Stromal cell of bone marrow (primary cell): ENCODE measurements around the gene SRRM1.

Source experiments
- DNase-seq: peaks from one replicate; pipeline ENCODE4 v3.0.0-alpha.2; 2012; ENCODE audit warnings: low read depth

The SRRM1 gene, protein sequence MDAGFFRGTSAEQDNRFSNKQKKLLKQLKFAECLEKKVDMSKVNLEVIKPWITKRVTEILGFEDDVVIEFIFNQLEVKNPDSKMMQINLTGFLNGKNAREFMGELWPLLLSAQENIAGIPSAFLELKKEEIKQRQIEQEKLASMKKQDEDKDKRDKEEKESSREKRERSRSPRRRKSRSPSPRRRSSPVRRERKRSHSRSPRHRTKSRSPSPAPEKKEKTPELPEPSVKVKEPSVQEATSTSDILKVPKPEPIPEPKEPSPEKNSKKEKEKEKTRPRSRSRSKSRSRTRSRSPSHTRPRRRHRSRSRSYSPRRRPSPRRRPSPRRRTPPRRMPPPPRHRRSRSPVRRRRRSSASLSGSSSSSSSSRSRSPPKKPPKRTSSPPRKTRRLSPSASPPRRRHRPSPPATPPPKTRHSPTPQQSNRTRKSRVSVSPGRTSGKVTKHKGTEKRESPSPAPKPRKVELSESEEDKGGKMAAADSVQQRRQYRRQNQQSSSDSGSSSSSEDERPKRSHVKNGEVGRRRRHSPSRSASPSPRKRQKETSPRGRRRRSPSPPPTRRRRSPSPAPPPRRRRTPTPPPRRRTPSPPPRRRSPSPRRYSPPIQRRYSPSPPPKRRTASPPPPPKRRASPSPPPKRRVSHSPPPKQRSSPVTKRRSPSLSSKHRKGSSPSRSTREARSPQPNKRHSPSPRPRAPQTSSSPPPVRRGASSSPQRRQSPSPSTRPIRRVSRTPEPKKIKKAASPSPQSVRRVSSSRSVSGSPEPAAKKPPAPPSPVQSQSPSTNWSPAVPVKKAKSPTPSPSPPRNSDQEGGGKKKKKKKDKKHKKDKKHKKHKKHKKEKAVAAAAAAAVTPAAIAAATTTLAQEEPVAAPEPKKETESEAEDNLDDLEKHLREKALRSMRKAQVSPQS

GRCh38 chr1:24642481-24643362 is at the start of gene SRRM1:
SRRM1 (plus strand) TSS chr1:24643302; CDS start chr1:24643327, 25 bp downstream.
- peak; percentile 100 for DNase-seq

DNA sequence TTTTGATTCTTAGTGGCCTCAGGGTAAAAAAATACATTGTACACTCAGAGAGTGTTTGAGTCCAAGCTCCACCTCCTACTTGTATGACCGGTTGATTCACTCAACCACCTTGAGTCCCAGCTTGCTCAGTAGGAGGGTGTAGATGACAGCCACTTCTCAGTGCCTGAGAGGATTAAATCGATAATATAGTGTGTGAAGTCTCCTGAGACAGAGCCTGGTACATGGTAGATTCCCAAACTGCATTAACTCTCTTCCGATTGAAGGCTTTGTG is 48.8 kb upstream of the SRRM1 start:
- DNase-seq = no peak

DNA sequence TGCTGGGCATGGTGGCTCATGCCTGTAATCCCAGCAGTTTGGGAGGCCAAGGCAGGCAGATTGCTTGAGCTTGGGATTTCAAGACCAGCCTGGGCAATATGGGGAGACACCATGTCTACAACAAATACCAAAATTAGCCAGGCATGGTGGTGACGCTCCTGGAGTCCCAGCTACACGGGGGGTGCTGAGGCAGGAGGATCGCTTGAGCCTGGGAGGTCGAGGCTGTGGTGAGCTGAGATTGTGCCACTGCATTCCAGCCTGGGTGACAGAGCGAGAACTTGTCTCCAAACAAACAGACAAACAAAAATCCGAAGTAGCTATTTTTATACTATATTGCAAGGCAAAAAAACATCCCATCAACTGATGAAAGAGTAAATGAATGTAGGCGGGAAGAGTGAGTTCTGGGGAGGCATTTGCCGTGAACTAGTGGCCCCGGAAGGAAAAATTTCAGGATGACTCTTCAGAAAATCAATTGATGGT is 46.7 kb upstream of the SRRM1 start:
- DNase-seq = no peak

GRCh38 chr1:24599265-24599664 is 43.8 kb upstream of the SRRM1 start:
- DNase-seq = no peak

DNA sequence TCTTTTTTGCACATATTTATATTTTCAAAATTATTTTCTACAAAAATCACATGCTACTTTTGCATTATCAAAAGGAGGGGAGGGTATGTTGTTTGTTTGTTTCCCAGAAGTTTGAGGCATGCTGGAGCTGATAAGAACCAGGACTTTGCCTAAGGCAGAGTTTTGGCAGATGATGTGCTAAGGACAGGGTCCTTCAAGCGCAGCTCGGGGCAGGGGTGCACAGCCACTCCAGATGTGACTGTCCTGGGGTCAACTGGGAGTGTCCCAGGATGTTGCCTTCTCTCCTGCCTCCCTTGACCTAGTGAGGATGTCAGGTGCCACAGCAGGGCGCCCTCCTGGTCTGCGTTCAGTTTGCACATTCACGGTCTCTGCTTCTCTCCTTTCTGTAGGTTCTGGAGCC is 42.6 kb upstream of the SRRM1 start:
- DNase-seq = no peak

DNA sequence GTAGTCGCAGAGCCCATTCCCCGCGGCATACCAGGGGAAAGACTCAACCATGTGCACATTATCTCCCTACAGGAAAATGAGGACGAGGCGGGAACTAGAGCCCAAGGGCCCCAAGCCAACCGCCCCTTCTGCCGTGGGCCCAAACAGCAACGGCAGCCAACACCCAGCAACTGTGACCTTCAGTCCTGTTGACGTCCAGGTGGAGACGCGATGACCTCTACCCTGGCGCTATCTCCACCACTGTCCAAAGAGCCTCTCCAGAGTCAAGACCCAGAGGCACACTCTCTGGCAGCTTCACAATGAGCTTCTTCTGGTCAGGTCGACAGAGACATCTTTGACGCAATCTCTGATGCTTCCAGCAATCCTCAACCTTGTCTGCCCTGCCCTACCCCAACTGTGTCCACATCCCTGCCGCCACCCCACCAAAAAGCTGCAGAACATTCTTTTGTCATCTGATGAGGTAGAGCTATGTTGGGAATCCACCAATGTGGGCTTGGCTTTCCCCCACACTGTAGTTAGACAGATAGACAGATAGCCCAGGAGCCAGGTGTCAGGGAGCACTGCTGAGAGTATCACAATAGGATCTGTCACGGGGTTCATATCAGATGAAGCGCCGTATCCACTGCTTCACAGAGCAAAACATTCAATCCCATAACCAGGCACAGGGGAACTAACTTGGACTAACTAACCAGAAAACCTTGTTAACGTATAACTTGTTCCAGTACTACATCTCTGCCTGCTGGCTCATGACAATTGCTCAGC is 37.4 kb upstream of the SRRM1 start:
- DNase-seq = no peak

- DNase-seq = no peak
Observed at GRCh38 chr1:24606296-24606605, 36.9 kb upstream of the SRRM1 start.

DNA sequence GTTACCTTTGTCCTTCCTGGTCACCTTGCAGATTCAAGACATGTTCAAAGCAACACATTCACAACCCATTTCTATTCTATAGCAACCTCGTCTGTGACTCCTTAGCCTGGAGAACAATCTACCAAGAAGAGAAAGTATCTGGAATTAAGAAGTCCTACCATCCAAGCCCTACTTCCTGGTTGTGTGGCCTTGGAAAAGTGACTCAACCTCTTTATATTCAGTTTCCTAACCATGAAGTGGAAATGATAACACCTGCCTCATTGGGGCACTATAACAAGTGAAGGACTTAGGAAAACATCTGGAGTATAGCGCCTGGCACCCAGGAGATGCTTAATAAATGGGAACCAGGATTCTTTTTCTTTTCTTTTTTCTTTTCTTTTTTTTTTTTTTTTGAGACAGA is 36.5 kb upstream of the SRRM1 start:
- DNase-seq = no peak

DNA sequence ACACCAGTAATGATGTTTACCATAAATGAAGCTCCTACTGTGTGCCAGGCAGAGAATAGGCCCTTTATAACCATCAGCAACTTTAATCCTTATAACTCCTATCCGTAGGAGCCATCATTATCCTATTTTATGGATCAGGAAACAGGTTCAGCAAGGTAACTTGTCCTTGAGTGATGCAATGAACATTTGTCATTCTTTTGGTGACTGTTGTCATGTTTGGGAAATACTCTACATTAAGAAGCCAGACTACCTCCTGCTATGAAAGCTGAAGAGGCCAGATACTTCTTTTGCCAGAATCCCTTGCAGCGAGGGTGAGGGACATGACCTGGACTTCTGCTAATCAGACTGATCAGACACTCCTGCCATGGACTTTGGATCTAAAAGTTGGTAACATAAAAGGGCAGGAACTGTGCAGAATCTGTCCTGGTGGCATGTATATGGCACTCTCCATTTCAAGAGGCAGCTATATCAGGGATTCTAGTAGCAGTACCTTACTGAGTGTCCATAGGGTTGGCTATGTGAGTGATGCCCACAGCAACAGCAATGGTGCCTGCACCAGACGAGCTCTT is 33.1 kb upstream of the SRRM1 start:
- DNase-seq = no peak

DNA sequence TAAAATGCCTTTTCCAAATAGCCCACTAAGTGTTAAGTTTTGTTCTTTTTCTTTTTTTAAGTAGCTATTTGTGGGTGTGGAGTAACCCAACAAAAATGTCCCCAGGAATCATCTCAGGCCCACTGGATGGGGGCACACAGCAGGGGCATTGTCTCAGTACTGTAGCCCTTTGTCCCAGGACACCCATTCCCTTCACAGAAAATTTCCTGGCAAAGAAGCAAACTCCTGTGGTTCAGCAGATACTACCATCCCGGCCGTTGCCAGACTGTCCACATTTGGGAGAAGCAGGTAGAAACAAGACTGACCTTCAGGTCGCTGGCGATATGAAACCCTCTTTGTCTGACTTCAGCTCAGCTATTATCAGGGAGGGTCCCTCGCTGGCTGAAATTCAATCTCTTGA is 23.7 kb upstream of the SRRM1 start:
- DNase-seq = no peak

DNA sequence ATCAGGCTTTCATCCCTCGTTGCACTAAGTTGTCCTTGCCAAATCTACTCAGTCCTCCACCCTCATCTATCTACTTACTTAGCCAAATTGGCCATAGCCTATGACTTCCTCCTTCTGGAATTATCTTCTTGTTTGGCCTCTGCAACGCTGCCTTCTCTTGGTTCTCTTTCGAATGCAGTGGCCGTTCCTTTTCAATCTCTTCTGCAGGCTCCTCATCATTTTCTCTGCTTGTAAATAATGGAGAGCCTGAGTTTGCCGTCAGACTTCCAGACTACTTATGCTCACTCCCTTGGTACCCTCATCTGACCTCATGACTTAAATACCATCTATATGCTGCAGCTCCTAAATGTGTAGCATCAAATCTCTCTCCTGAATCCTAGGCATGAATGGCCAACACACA is 22.4 kb upstream of the SRRM1 start:
- DNase-seq = no peak

GRCh38 chr1:24621121-24621520 is 22.0 kb upstream of the SRRM1 start:
- no peak for DNase-seq

DNA sequence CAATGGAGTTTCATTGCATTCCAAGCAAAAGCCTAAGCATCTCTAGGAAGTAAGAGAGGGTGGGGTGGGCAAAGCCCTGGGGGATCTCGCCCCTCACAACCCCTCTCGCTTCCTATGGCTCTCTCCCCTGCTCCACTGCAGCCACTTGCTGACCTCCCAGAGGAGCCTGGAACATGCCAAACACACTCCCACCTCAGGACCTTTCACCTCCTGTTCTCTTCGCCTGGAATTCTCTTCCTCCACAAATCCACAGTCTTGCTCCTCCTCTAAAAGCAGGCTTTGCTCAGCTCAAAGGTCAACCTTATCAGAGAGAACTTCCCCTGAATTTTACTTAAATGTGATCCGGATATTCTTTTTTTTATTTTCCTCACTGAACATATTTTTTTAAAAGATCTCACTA is 20.9 kb upstream of the SRRM1 start:
- DNase-seq = no peak

GRCh38 chr1:24632832-24633175 is 10.3 kb upstream of the SRRM1 start:
- no peak for DNase-seq

DNA sequence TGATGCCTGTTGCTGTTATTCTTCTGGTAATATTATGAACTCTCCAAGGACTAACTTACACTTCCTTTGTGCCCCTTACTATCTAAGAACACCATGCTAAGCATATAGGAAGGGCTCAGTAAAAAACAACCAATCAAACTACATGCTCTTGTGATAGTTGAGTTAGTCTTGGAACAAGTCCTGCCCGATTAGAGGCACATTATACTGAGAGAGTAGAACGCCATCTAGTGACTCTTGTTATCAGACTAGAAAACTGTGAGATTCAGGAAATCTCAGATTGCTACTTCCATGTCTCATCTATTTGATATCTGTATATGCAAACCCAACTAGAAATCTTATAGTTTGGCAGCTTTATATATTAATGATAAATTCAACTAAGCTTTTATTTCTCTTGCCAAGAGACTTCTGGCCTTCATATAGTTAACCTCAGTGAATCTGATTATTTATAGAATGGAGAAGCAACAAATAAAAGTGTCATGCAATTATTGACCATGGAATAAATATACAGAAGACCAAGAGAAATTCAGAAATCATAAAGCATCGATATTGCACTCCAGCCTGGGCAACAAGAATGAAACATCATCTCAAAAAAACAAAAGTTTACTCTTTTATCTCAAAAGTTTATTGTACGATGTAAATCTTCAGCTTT is 7.8 kb upstream of the SRRM1 start:
- DNase-seq = peak; percentile 58

DNA sequence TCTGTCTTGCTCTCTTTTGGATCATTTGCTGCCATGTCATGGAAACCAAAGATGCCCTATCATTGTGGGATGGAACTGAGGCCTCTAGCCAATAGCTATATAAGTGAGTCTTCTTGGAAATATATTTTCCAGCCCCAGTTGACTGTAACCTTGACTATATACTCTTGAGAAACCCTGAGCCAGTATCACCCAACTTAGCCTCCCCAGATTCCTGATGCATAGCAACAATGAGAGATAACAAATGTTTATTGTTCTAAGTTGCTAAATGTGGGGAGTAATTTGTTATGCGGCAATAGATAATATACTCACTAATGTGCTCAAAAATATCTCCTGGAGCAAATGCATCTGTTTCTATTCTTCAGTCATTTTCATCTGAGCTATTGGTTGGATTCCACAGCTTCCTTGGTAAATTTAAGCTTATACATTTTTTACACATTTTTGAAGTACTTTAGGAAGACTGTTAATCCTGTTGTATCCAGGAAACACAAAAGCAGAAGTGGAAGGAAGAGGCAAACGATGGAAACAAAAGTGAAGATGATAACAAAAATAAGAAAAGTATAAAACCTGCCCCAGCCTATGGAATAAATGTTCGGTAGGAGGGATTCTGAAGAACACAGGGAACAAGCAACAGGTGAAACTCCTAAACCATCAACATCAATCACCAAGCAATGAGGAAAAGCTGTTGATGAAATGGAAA is 6.3 kb upstream of the SRRM1 start:
- no peak for DNase-seq

- no peak for DNase-seq
Observed at GRCh38 chr1:24639094-24639493, 4.0 kb upstream of the SRRM1 start.

- DNase-seq = no peak
Observed at GRCh38 chr1:24639881-24640280, 3.2 kb upstream of the SRRM1 start.

- DNase-seq = no peak
Observed at GRCh38 chr1:24640288-24640687, 2.8 kb upstream of the SRRM1 start.

DNA sequence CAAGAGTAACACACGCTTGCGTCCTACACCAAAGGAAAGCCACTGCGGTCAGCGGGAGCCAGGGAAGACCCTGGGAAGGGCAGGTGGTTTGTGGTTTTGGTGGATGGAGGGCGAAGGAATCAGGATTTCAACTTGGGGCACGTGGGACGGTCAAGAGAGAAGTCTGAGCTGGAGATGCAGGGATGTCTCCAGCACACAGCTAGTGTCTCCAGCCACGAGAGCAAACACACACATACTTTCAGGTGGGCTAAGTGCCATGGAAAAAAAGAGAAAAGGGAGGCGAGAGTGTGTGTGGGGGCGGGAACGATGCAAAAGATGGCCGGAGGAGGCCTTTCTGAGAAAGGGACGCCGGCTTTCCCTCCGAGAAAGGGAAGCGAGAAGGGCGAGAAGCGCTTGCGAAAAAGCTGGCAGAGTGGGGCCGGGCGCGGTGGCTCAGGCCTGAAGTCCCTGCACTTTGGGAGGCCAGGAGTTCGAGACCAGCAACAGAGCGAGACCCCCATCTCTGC is 1.4 kb upstream of the SRRM1 start:
- DNase-seq = peak; percentile 28
